GM08714 (cell line): ENCODE results near the gene EXPH5.
"Not testable (repeated sequence)": the region's sequence is repeated elsewhere in the genome, so short reads cannot be mapped to it uniquely, and the experiment has no call there.

Source experiments
- H3K4me3 ChIP-seq: fragments of 200-500 bp; sonication (Bioruptor generic); 2 replicates; pipeline ENCODE4 v1.5.1; 2014; ENCODE audit warnings: mild to moderate bottlenecking, low read length, inconsistent platforms
- ZNF274 ChIP-seq: IDR thresholded peaks from 2 replicates; pipeline ENCODE4 v1.6.1; 2012; ENCODE audit warnings: mild to moderate bottlenecking, low read depth, low read length

The EXPH5 gene, protein sequence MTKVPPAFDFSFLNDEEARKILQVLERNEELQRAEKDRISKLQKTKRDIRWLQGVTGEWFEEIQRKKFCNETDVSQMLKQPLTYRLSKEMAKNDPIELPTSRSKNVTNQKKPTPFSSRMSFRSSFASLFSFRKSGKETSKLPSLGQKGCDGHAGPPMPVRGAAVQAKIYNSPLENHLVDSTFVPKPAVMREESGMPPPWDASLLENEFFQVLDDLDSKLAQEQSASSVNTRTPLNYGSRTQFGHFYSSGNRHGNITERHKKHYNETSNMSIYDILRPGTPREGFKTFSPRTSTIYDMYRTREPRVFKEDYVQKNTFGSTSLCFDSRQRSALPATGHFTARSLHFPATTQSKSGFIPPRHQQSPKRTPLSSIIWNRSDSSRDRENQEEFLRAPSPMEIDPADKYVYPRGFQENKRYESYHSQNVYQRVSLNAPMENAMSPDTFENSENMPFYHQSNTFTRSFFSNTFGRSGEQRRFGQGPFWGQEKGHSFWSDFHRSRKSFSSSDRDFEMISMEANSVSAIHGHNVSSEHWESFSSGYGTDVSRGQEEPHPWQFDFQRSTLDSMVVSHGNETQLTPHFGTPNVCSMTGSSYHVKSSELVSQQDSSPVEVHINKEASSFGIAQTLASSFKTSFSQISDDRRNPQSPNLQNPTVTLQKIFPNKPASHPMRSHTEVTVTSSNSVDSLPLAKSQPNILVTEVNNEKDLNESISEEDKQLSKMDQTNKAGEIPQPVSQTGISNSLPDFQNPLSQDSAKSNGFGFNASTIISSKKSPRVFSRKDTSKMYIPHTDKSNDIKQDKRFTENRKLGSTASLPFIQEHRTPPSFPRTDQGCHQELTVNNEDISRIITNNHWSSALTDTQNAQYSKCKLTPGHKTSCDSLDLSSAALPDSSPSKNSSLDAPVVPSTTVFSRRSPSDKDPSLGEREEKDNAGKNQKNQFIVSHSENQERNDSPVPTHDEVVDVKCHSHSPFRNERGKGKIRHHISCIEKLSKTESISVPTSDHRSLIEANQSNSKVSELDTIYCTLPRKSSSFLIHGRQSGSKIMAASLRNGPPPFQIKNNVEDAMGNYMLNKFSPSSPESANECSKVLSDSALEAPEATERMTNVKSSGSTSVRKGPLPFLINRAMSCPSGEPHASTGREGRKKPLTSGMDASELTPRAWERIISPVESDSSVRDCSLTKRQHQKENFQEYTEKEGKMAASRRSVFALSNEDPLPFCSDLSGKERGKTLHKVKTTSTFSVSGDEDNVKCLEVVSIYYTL (N-terminal part only)

DNA sequence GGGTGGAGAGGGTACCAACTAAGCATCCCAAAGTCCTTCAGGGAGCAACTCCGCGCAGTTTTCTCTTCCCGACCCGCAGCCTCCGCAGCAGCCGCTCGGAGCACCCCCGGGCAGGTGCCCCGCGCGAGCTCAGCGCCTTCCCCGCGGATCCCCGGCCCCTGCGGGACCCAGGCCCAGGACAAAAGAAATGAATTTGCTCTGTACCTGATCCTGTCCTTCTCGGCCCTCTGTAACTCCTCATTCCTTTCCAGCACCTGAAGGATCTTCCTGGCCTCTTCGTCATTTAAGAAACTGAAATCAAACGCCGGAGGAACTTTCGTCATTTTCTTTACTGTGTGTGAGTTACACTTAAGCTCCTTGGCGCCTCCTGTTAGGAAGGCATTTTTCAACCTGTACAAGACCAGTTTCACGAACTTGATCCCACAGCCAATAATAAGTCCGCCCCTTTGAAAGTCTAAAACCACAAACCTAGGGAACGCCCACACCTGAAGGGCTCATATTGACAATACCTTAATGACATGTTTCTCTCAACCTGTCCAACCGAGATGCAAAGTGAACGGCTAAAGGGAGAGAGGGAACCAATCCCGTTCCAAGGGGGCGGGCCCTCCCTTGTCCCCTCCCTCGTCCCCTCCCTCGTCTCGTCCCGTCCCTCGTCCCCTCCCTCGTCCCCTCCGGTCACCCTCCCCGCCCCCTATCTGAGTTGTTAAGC lies at the start of gene EXPH5:
TSS of gene EXPH5 (minus strand) at position 555 of the 709 bp plus-strand sequence. CDS start at position 323, 232 bp downstream.
- H3K4me3 ChIP-seq, result peak within 1 kb of the TSS; percentile 79
- no peak for TF ChIP-seq ZNF274

DNA sequence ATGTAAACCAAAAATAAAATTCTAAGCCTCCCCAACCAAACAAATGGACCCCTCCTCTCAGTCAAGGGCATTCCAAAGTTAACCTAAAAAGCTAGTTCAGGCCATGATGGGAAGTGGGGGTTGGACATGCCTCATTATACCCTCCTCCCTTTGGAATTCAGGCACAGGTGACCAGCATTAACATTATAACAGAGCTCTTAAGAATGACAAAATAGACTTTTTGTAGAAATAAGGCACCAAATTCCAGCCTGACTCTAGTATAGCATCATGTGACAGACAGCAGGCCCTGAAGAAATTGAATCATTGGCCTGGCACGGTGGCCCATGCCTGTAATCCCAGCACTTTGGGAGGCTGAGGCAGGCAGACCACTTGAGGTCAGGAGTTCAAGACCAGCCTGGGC lies 48.2 kb upstream of the EXPH5 start:
- not testable (repeated sequence) for H3K4me3 ChIP-seq

DNA sequence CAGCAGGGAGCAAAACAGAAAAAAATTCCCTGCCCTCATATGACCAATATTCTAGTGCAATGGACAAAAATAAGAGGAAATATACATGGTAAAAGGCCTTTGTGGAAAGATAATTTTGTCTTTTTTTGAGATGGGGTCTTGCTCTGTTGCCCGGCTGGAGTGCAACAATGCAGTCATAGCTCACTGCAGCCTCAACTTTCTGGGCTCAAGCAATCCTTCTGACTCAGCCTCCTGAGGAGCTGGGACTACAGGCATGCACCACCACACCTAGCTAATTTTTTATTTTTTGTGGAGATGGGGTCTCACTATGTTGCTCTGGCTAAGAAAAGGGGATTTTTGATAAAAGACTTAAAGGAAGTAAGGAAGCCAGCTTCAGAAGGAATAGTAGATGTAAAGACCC lies 45.6 kb upstream of the EXPH5 start:
- TF ChIP-seq ZNF274, result no peak
- no peak overlapping the region for H3K4me3 ChIP-seq

DNA sequence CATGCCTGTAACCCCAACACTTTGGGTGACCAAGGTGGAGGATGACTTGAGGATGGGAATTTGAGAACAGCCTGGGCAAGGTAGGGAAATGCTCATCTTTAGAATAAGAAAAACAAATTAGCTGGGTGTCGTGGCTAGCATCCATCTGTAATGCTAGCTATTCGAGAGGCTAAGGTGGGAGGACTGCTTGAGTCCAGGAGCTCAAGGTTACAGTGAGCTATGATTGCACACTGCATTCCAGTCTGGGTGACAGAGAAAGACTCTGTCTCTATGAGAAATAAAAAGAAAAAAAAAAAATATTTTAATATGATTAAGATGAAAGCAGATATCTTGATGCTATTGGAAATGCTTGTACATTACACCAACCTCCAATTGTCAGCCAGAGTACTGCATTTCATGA lies 42.7 kb upstream of the EXPH5 start:
- no peak overlapping the region for H3K4me3 ChIP-seq
- TF ChIP-seq ZNF274, result no peak

DNA sequence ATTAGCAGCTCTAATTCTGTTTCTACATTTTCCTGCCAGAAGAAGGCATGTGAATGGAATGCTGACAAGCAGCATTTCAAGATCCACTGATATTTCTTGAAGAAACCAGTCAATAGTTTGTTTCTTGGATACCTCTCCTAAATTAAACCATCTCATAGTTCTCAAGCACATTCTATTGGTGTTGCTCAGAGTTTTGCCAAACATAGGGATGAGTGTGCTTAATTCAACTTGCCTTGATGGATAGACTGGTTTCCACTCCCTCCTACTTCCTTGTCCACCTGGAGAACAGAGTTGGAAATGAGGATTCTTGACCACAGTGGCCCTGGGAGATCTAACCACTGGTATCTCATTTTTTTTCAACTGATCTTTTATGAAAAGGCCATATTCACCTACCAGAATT lies 41.5 kb upstream of the EXPH5 start:
- TF ChIP-seq ZNF274, result no peak
- H3K4me3 ChIP-seq, result no peak overlapping the region

DNA sequence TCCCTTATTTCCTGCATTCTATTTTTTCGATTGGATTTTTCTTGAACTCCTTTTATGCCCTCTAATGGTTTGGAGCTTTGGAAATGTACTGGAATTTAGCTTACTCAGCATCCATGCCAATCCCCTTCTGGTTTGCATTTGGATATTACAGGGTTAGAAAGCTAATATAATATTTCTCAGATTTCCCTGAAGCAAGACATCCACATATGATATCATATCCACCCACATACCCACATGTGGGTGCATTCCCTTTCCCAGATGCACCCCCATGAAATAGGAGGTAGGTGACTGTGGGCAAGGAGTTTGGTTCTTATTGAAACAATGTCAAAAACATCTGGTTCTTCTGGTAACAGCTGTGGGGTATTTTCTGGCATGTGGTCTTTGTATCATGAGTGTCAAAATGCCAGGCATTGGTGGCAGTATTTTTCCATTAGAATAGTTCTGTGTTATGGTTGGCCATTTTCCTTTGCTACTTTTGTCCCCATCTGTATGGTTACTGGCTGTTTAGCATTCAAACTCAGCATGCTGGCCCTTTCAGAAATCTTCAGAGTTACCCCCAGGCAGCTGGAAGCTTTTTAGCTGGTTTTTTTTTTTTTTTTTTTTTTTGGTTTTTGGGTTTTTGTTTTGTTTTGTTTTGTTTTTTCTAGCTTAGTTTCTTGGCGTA lies 38.6 kb upstream of the EXPH5 start:
- H3K4me3 ChIP-seq, result no peak overlapping the region
- TF ChIP-seq ZNF274, result no peak

DNA sequence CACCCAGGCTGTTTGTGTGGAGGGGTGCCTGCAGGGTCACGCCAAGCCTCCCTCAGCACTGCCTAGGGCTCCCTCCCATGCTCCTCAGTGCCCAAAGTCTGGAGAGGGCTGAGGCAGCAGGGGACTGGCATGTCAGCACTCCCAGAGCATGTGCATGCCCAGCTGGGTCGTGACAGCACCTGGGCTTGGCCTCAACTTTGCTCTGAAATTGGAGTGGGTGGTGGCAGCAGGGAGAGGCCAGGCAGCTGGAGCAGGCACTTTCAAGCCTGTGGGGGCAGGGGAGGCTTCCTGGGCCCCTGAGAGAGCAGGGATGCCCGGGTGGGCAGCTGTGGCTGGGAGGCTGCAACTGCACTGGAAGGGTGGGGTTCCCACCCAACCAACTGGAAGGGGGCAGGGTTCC lies 35.7 kb upstream of the EXPH5 start:
- TF ChIP-seq ZNF274, result no peak

DNA sequence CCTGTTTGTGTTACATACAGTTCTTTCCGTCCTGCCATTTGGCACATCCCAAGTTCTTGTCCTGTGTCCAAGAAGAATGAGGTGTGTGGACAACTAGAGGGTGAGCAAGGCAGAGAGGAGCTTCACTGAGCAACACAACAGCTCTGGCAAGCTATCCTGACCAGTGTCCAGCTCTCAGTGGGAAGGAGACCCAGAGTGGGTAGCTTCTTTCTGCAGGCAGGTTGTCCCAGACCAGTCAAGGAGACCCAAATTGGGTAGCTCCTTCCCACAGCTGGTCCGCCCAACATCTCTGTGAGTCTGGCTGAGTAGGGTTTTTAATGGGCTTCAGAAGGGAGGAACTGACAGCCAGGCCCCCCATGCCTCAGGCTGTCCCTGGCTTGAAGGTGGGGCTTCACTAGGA lies 35.2 kb upstream of the EXPH5 start:
- no peak overlapping the region for H3K4me3 ChIP-seq
- no peak for TF ChIP-seq ZNF274

More for the DNA sequence above, 35.7 kb upstream of the EXPH5 start:
- H3K4me3 ChIP-seq, result no peak overlapping the region

DNA sequence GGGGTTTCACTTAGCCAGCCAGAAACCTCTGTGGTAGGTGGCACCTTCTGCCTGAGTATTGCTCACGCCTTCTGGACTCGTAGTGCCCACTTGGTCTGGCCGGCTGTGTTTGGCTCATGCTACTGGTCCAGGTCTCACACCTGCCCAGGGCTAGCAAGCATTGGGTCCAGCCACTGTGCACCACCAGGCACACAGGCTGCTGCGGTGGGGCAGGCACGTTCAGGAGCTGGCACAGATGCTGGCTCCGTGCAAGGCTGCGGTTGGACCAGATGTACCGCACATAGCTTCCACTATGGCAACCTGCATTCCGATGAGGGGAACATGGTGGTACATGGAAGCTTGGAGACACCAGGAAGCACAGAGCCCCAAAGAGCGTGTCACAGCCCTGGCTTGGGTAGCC lies 34.8 kb upstream of the EXPH5 start:
- no peak overlapping the region for H3K4me3 ChIP-seq
- no peak for TF ChIP-seq ZNF274

DNA sequence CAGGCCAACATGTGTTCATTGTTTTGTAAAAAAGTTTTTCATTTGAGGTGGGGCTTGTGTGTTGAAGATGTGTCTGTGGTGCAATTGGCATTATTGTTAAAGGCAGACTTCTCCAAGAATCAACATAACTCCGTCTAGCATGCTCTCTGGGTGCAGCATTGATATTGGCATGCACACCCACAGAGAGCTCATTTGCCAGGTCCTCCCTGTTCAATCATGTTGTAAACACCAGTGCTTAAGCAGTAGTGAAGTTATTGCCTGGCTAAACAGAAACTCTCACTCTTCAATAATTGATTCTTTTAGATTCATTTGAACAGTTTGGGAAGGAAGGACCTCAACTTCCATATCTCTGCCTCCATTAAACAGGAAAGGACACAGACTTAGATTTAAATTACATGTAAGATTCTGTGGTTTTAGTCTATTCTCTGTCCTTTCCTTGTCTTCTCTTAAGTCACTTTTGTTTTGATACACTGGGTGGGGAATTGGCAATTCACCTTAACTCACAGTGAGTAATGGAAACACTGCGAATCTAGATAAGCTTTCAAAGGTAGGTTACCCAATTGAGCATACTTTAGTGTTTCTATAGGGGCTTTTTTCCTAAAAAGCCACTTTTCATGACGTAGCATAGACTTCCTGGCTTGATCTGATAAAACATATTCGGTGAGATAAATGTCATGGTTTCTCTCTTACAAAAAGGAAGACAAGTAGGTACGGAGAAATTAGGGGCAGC lies 30.8 kb upstream of the EXPH5 start:
- H3K4me3 ChIP-seq, result no peak overlapping the region
- TF ChIP-seq ZNF274, result no peak

DNA sequence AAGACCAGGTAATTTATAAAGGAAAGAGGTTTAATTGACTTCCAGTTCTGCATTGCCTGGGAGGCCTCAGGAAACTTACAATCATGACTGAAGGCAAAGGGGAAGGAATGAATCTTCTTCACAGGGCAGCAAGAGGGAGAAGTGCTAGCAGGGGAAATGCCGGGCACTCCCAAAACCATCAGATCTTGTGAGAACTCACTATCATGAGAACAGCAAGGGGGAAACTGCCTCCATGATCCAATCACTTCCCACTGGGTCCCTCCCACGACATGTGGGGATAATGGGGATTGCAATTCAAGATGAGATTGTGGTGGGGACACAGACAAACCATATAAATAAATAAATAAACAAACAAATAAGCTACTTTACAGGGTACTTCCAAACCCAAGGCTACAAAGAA lies 28.8 kb upstream of the EXPH5 start:
- TF ChIP-seq ZNF274, result no peak
- H3K4me3 ChIP-seq, result no peak overlapping the region

DNA sequence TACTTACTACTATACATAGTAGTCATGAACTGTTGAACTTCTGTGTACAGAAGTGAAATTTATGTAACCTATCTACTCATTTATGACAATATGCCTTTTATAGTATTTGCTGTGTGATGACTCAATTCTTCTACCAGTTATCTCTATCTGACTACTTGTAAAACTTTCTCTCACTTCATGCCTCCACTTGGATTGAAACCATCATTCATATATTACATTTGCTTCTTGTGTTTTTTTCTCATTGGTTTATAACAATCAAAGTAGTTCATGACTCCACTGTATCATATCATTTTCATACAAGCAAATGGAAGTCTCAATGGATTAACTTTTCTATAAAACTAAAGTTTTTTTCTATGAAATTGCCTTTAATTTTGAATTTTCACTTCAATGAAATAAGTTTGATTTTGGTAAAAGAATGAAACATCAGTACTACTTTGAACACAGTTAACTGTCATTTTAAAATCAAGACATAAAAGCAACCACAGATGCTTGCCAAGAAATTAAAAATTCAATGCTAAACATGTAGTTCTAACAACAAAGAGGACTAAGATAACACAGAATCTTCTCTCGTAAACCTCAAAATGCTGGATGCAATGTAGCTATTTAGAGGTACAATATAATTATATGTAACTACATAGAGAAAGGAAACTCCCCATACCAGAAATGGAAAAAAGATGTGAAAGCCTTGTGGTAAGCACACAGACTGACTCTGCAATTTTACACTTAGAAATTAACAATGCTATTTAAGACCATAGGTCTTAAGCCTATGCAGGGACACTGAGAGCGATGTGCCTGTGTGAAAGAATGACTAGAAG lies 27.6 kb upstream of the EXPH5 start:
- peak overlapping the region; percentile 24; the same call in 1 of the 2 replicates for H3K4me3 ChIP-seq

More for the DNA sequence above, 27.6 kb upstream of the EXPH5 start:
- no peak for TF ChIP-seq ZNF274
